Adrenal gland (tissue), 12 donors: ENCODE results near the gene IQCM. TPM values are rescaled to one million over a fixed set of nuclear protein-coding genes. Genes with fewer than 3 reads are reported as not detected.

Experiments used
- DNase-seq, 7 donors: peaks; one replicate each; pipeline ENCODE4 v3.0.0-alpha.2; 2019 to 2020
- H3K27ac ChIP-seq, 5 donors: fragments of 200-600 bp; sonication (generic) in 4 of 5; 1 replicate in 3 of 5; 2 replicates in 2 of 5; pipeline versions ENCODE4 v1.5.1 to v1.8.0; 2016 to 2020; ENCODE audit warnings: mild to moderate bottlenecking in 1 of 5
- H3K27me3 ChIP-seq: fragments of 200-600 bp; 2 replicates; pipeline ENCODE4 v1.8.0; 2021
- H3K36me3 ChIP-seq, 2 donors: fragments of 200-600 bp; replicated peaks in 1 of 2; 1 replicate in 1 of 2; 2 replicates in 1 of 2; pipeline versions ENCODE4 v1.5.1 to v1.8.0; 2018 to 2022
- H3K4me1 ChIP-seq, 2 donors: fragments of 200-600 bp; replicated peaks in 1 of 2; 1 replicate in 1 of 2; 2 replicates in 1 of 2; pipeline versions ENCODE4 v1.5.1 to v1.8.0; 2018 to 2021
- H3K4me3 ChIP-seq, 4 donors: fragments of 200-600 bp; sonication (generic) in 3 of 4; one replicate each; pipeline ENCODE4 v1.5.1; 2016 to 2018
- H3K9me3 ChIP-seq, 3 donors: fragments of 200-600 bp; sonication (generic) in 1 of 3; replicated peaks in 1 of 3; 1 replicate in 2 of 3; 2 replicates in 1 of 3; pipeline versions ENCODE4 v1.5.1 to v1.8.0; 2016 to 2021
- POLR2A ChIP-seq, 2 donors: fragments of 450-650 bp; IDR thresholded peaks; one replicate each; pipeline ENCODE4 v1.6.1; 2017; ENCODE audit warnings: antibody characterized with exemption in 2 of 2, mild to moderate bottlenecking in 2 of 2, moderate library complexity in 1 of 2
- WGBS, 4 donors: extraction: QIAGEN DNeasy Blood & Tissue Kit in 2 of 4; methylation state at CpG; one replicate each; pipeline versions ENCODE4 v1.1.5 to v1.1.7; 2013 to 2017; 5-methylcytosine and 5-hydroxymethylcytosine counted together
- intact Hi-C, 2 donors: fragments of 100-400 bp; cut with DNase I; formaldehyde crosslinking; loops; one replicate each; pipeline versions ENCODE4 v1.14.1 to v1.15.0; 2022 to 2023
- polyA plus RNA-seq, 3 donors: library from polyadenylated mRNA; stranded (reverse); fragments of 200-250 nt in 2 of 3; fragments of 350-450 nt in 1 of 3; fragmentation: Illumina TruSeq in 1 of 3; extraction: RNeasy Lipid Tissue Mini Kit (QIAGEN cat#74804) in 1 of 3; gene quantifications; one replicate each; pipeline ENCODE4 v1.2.3, GENCODE V29; 2013 to 2014
- total RNA-seq, 9 donors: library from RNA; depleted of rRNA in 4 of 9; stranded (reverse); fragments of >200 nt in 4 of 9; fragments of 120-200 nt in 1 of 9; fragmentation: NEBNext Ultra II Directional in 1 of 9; extraction: Animal tissue kit (Norgen Biotek cat#: 25700) in 1 of 9; gene quantifications; one replicate each; pipeline versions ENCODE4 v1.1.0 to v1.2.4, GENCODE V29; 2013 to 2023
- TF ChIP-seq, protein P1 (sequence below), 6 experiments: fragments of 450-650 bp in 4 of 6; fragments of 200-600 bp in 2 of 6; sonication (generic) in 1 of 6; IDR thresholded peaks; 1 replicate in 5 of 6; 2 replicates in 1 of 6; pipeline versions ENCODE4 v1.5.1 to v1.8.0; 2016 to 2021; ENCODE audit warnings: antibody characterized with exemption in 6 of 6, mild to moderate bottlenecking in 2 of 6, moderate library complexity in 1 of 6
- donor health status: healthy with polysubstance abuse.
- donor health status: Bipolar disorder and iron deficiency.
- donor health status: DM: yes; HTN: yes; CAD: no.
- donor health status: DM: no; HTN: no; CAD: no.
- donor health status: DM: no; HTN: no; CAD: no.
- donor health status: DM: yes; HTN: yes; CAD: no.

IQCM gene
- total and polyA plus RNA-seq, 12 donors, result not detected

GRCh38 chr4:149631629-149632028 is 184.0 kb downstream of the IQCM start:
- no peaks in the 10 kb centered on the region for H3K4me1 ChIP-seq
- no peaks in the 10 kb centered on the region for H3K27me3 ChIP-seq
- 26 to 54% (median 46%) methylated on average over 1 of the region's 1 CpG for WGBS, 4 donors
- H3K27ac ChIP-seq, result no peak overlapping the region
- TF ChIP-seq, protein P1, sequence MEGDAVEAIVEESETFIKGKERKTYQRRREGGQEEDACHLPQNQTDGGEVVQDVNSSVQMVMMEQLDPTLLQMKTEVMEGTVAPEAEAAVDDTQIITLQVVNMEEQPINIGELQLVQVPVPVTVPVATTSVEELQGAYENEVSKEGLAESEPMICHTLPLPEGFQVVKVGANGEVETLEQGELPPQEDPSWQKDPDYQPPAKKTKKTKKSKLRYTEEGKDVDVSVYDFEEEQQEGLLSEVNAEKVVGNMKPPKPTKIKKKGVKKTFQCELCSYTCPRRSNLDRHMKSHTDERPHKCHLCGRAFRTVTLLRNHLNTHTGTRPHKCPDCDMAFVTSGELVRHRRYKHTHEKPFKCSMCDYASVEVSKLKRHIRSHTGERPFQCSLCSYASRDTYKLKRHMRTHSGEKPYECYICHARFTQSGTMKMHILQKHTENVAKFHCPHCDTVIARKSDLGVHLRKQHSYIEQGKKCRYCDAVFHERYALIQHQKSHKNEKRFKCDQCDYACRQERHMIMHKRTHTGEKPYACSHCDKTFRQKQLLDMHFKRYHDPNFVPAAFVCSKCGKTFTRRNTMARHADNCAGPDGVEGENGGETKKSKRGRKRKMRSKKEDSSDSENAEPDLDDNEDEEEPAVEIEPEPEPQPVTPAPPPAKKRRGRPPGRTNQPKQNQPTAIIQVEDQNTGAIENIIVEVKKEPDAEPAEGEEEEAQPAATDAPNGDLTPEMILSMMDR (IDR thresholded peaks at IDR 0.05), result no peak
- no peak for TF ChIP-seq POLR2A (IDR thresholded peaks at IDR 0.05)
- H3K36me3 ChIP-seq, result no peaks in the 10 kb centered on the region
- H3K4me3 ChIP-seq, result no peak overlapping the region
- no peaks in the 10 kb centered on the region for H3K9me3 ChIP-seq
- intact Hi-C loops, result no loop called here
- DNase-seq, result no peak

GRCh38 chr4:149630064-149630463 is 185.6 kb downstream of the IQCM start:
- no peaks in the 10 kb centered on the region for H3K36me3 ChIP-seq
- H3K9me3 ChIP-seq, result no peaks in the 10 kb centered on the region
- intact Hi-C loops, result no loop called here
- WGBS, 4 donors, result 85 to 100% (median 86%) methylated on average over 3 of the region's 3 CpGs
- DNase-seq, result no peak
- H3K27me3 ChIP-seq, result no peaks in the 10 kb centered on the region
- no peak overlapping the region for H3K27ac ChIP-seq
- no peaks in the 10 kb centered on the region for H3K4me1 ChIP-seq
- no peak for TF ChIP-seq POLR2A (IDR thresholded peaks at IDR 0.05)
- TF ChIP-seq, protein P1 (IDR thresholded peaks at IDR 0.05), result no peak
- no peak overlapping the region for H3K4me3 ChIP-seq

GRCh38 chr4:149605601-149606378 is 209.9 kb downstream of the IQCM start:
- intact Hi-C loops, result no loop called here
- Histone ChIP-seq H3K27me3 (no peaks in the 10 kb centered on the region), H3K36me3 (no peaks in the 10 kb centered on the region), H3K9me3 (no peaks in the 10 kb centered on the region), H3K27ac (no peak overlapping the region), H3K4me3 (no peak overlapping the region), H3K4me1 (no peaks in the 10 kb centered on the region)
- DNase-seq, result no peak
- TF ChIP-seq POLR2A (IDR thresholded peaks at IDR 0.05), result no peak
- TF ChIP-seq, protein P1 (IDR thresholded peaks at IDR 0.05), result no peak
- 83 to 93% (median 91%) methylated on average over 1 of the region's 1 CpG for WGBS, 4 donors

- DNase-seq, result no peak
- TF ChIP-seq POLR2A (IDR thresholded peaks at IDR 0.05), result no peak
- TF ChIP-seq, protein P1 (IDR thresholded peaks at IDR 0.05), result no peak
- no peak overlapping the region for H3K27ac ChIP-seq
- H3K4me3 ChIP-seq, result no peak overlapping the region
- H3K4me1 ChIP-seq, result no peaks in the 10 kb centered on the region
- no peaks in the 10 kb centered on the region for H3K9me3 ChIP-seq
- no peaks in the 10 kb centered on the region for H3K27me3 ChIP-seq
- no peaks in the 10 kb centered on the region for H3K36me3 ChIP-seq
- intact Hi-C loops, result no loop called here
Observed at GRCh38 chr4:149604827-149605226, 210.8 kb downstream of the IQCM start.
